Sigmoid colon (tissue), 7 donors: ENCODE results near the gene PRDM16. TPM values are rescaled to one million over a fixed set of nuclear protein-coding genes. Genes with fewer than 3 reads are reported as not detected.

Experiments used
- DNase-seq: peaks from one replicate; pipeline ENCODE4 v3.0.0-alpha.2; 2019
- H3K27ac ChIP-seq, 4 donors: fragments of 200-600 bp; sonication (generic); one replicate each; pipeline ENCODE4 v1.5.1; 2016 to 2019; ENCODE audit warnings: mild to moderate bottlenecking in 1 of 4
- H3K27me3 ChIP-seq, 3 donors: fragments of 200-600 bp; sonication (generic); one replicate each; pipeline ENCODE4 v1.5.1; 2019; ENCODE audit warnings: mild to moderate bottlenecking in 1 of 3
- H3K36me3 ChIP-seq, 4 donors: fragments of 200-600 bp; sonication (generic); one replicate each; pipeline ENCODE4 v1.5.1; 2016 to 2019
- H3K4me1 ChIP-seq, 4 donors: fragments of 200-600 bp; sonication (generic); one replicate each; pipeline ENCODE4 v1.5.1; 2017 to 2019
- H3K4me3 ChIP-seq, 4 donors: fragments of 200-600 bp; sonication (generic); one replicate each; pipeline ENCODE4 v1.5.1; 2017 to 2019; ENCODE audit warnings: mild to moderate bottlenecking in 2 of 4, moderate library complexity in 1 of 4
- H3K9me3 ChIP-seq, 4 donors: fragments of 200-600 bp in 3 of 4; sonication (generic) in 3 of 4; one replicate each; pipeline versions ENCODE4 v1.5.1 to v1.6.1; 2013 to 2019
- CTCF ChIP-seq, 4 experiments: fragments of 450-650 bp in 3 of 4; fragments of 200-600 bp in 1 of 4; IDR thresholded peaks; one replicate each; pipeline ENCODE4 v1.5.1; 2016 to 2019; ENCODE audit warnings: antibody characterized with exemption in 4 of 4, mild to moderate bottlenecking in 3 of 4, moderate library complexity in 2 of 4
- EP300 ChIP-seq, 4 donors: sonication (generic); formaldehyde crosslinking; IDR thresholded peaks; one replicate each; pipeline ENCODE4 v1.6.1; 2017; ENCODE audit warnings: antibody characterized with exemption in 4 of 4
- POLR2A ChIP-seq, 2 donors: fragments of 450-650 bp; IDR thresholded peaks; one replicate each; pipeline ENCODE4 v1.6.1; 2016; ENCODE audit warnings: antibody characterized with exemption in 2 of 2, mild to moderate bottlenecking in 2 of 2, moderate library complexity in 2 of 2
- POLR2AphosphoS5 ChIP-seq, 4 donors: sonication (generic); formaldehyde crosslinking; IDR thresholded peaks; one replicate each; pipeline ENCODE4 v1.6.1; 2017; ENCODE audit warnings: antibody characterized with exemption in 4 of 4
- whole genome bisulfite sequencing, 2 donors: extraction: QIAGEN DNeasy Blood & Tissue Kit; methylation state at CpG; one replicate each; pipeline ENCODE4 v1.1.7; 2013; 5-methylcytosine and 5-hydroxymethylcytosine counted together
- intact Hi-C: fragments of 100-400 bp; cut with DNase I; formaldehyde crosslinking; loops from one replicate; pipeline ENCODE4 v1.15.1; 2023
- polyA plus RNA-seq, 3 donors: library from polyadenylated mRNA; stranded (reverse); fragments of 200-250 nt; gene quantifications; one replicate each; pipeline ENCODE4 v1.2.3, GENCODE V29; 2013
- total RNA-seq, 4 donors: library from RNA; depleted of rRNA; stranded (reverse); fragments of >200 nt; gene quantifications; one replicate each; pipeline ENCODE4 v1.1.0, GENCODE V29; 2016
- donor health status: healthy with polysubstance abuse.
- donor health status: Bipolar disorder and iron deficiency.
- donor health status: healthy.

The PRDM16 gene
- total and polyA plus RNA-seq, 7 donors, result under 0.01 to 1.7 (median 0.49) TPM

GRCh38 chr1:3251807-3252428 lies 182.9 kb downstream of the PRDM16 start:
- Histone ChIP-seq H3K4me3 (no peak overlapping the region), H3K4me1 (peaks cover 0 to 3% (median 0%) of the 10 kb centered on the region in 4 donors), H3K36me3 (no peaks in the 10 kb centered on the region), H3K27ac (no peak overlapping the region), H3K27me3 (peaks cover 8 to 65% (median 46%) of the 10 kb centered on the region in 3 donors), H3K9me3 (no peaks in the 10 kb centered on the region)
- WGBS, 2 donors, result 55 to 74% methylated on average over 17 of the region's 17 CpGs
- no peak for DNase-seq
- intact Hi-C loops, result no loop called here
- no peak for TF ChIP-seq EP300 (IDR thresholded peaks at IDR 0.05)
- no peak for TF ChIP-seq CTCF (IDR thresholded peaks at IDR 0.05)
- TF ChIP-seq POLR2AphosphoS5 (IDR thresholded peaks at IDR 0.05), result no peak
- TF ChIP-seq POLR2A (IDR thresholded peaks at IDR 0.05), result no peak

GRCh38 chr1:3255680-3256079 lies 186.7 kb downstream of the PRDM16 start:
- peaks cover 0 to 28% (median 9%) of the 10 kb centered on the region in 3 donors for H3K27me3 ChIP-seq
- peaks cover 0 to 21% (median 18%) of the 10 kb centered on the region in 4 donors for H3K4me1 ChIP-seq
- no peak for DNase-seq
- WGBS, 2 donors, result 90 to 94% methylated on average over 15 of the region's 15 CpGs
- no peak overlapping the region for H3K27ac ChIP-seq
- intact Hi-C loops, result no loop called here
- no peak overlapping the region for H3K4me3 ChIP-seq
- H3K9me3 ChIP-seq, result no peaks in the 10 kb centered on the region
- TF ChIP-seq EP300 (IDR thresholded peaks at IDR 0.05) (no peak), POLR2A (IDR thresholded peaks at IDR 0.05) (no peak), CTCF (IDR thresholded peaks at IDR 0.05) (no peak), POLR2AphosphoS5 (IDR thresholded peaks at IDR 0.05) (no peak)
- H3K36me3 ChIP-seq, result no peaks in the 10 kb centered on the region

- no peak for TF ChIP-seq POLR2AphosphoS5 (IDR thresholded peaks at IDR 0.05)
- TF ChIP-seq EP300 (IDR thresholded peaks at IDR 0.05), result no peak
- no peak for TF ChIP-seq POLR2A (IDR thresholded peaks at IDR 0.05)
- no peak for TF ChIP-seq CTCF (IDR thresholded peaks at IDR 0.05)
- WGBS, 2 donors, result 94 to 98% methylated on average over 4 of the region's 4 CpGs
Observed at GRCh38 chr1:3257788-3258187, 188.8 kb downstream of the PRDM16 start.

GRCh38 chr1:3258386-3259003 lies 189.5 kb downstream of the PRDM16 start:
- Histone ChIP-seq H3K27me3 (peaks cover 0 to 19% (median 15%) of the 10 kb centered on the region in 3 donors), H3K4me1 (peaks cover 0 to 21% (median 18%) of the 10 kb centered on the region in 4 donors), H3K4me3 (no peak overlapping the region), H3K36me3 (no peaks in the 10 kb centered on the region), H3K27ac (peak overlapping the region in 2 of 4 donors; percentile 40 to 41), H3K9me3 (no peaks in the 10 kb centered on the region)
- no peak for TF ChIP-seq POLR2A (IDR thresholded peaks at IDR 0.05)
- TF ChIP-seq POLR2AphosphoS5 (IDR thresholded peaks at IDR 0.05), result peak in 3 of 4 donors; percentile 29 to 38 (median 38)
- no peak for TF ChIP-seq EP300 (IDR thresholded peaks at IDR 0.05)
- DNase-seq, result no peak
- intact Hi-C loops, result no loop called here
- 68% methylated on average over 16 of the region's 16 CpGs for WGBS, 2 donors

More at GRCh38 chr1:3257788-3258187, 188.8 kb downstream of the PRDM16 start:
- DNase-seq, result no peak
- H3K9me3 ChIP-seq, result no peaks in the 10 kb centered on the region
- H3K4me1 ChIP-seq, result peaks cover 0 to 21% (median 18%) of the 10 kb centered on the region in 4 donors
- no peak overlapping the region for H3K27ac ChIP-seq
- intact Hi-C loops, result no loop called here
- H3K4me3 ChIP-seq, result no peak overlapping the region
- H3K27me3 ChIP-seq, result peaks cover 0 to 15% (median 10%) of the 10 kb centered on the region in 3 donors
- no peaks in the 10 kb centered on the region for H3K36me3 ChIP-seq

GRCh38 chr1:3259020-3259419 lies 190.0 kb downstream of the PRDM16 start:
- H3K4me3 ChIP-seq, result no peak overlapping the region
- peaks cover 0 to 21% (median 18%) of the 10 kb centered on the region in 4 donors for H3K4me1 ChIP-seq
- TF ChIP-seq POLR2A (IDR thresholded peaks at IDR 0.05), result no peak
- no peak for TF ChIP-seq POLR2AphosphoS5 (IDR thresholded peaks at IDR 0.05)
- TF ChIP-seq CTCF (IDR thresholded peaks at IDR 0.05), result no peak
- no peak for TF ChIP-seq EP300 (IDR thresholded peaks at IDR 0.05)
- intact Hi-C loops, result no loop called here
- H3K27me3 ChIP-seq, result peaks cover 0 to 25% (median 20%) of the 10 kb centered on the region in 3 donors
- no peaks in the 10 kb centered on the region for H3K9me3 ChIP-seq
- H3K27ac ChIP-seq, result peak overlapping the region in 1 of 4 donors; percentile 41
- DNase-seq, result no peak
- 84 to 86% methylated on average over 14 of the region's 14 CpGs for WGBS, 2 donors
- H3K36me3 ChIP-seq, result no peaks in the 10 kb centered on the region
